SU-DHL-6 (cell line): ENCODE data around the gene PRICKLE1.

Source experiments
- H2AFZ ChIP-seq: fragments of 200-600 bp; sonication (generic); 2 replicates; pipeline ENCODE4 v1.6.1; 2014; ENCODE audit warnings: low read depth, mild to moderate bottlenecking, moderate library complexity, mixed read lengths, antibody characterized with exemption, low read length; ENCODE audit not compliant: severe bottlenecking
- H3F3A ChIP-seq: fragments of 200-600 bp; shearing (Covaris generic); 2 replicates; pipeline ENCODE4 v1.6.0; 2016; ENCODE audit warnings: antibody characterized with exemption, mild to moderate bottlenecking; ENCODE audit not compliant: insufficient read depth
- H3K27ac ChIP-seq: fragments of 200-600 bp; sonication (generic); 2 replicates; pipeline ENCODE4 v1.5.1; 2016; ENCODE audit warnings: low read depth, mild to moderate bottlenecking, low read length, moderate library complexity, mixed read lengths
- H3K27me3 ChIP-seq: fragments of 200-600 bp; sonication (generic), shearing (Covaris generic); 2 replicates; pipeline ENCODE4 v1.6.0; 2014; ENCODE audit warnings: mild to moderate bottlenecking, low read length
- H3K36me3 ChIP-seq: fragments of 200-600 bp; sonication (generic); 2 replicates; pipeline ENCODE4 v1.6.1; 2014; ENCODE audit warnings: mild to moderate bottlenecking, low read length, mixed read lengths
- H3K4me2 ChIP-seq: fragments of 300-600, 200-600 bp; shearing (Covaris generic), sonication (generic); 2 replicates; pipeline ENCODE4 v1.6.0; 2014; ENCODE audit warnings: low read length, low read depth, mild to moderate bottlenecking; ENCODE audit not compliant: poor library complexity, severe bottlenecking
- H3K4me3 ChIP-seq: fragments of 200-600 bp; sonication (generic); 2 replicates; pipeline ENCODE4 v1.5.1; 2014; ENCODE audit warnings: antibody characterized with exemption, low read length, mild to moderate bottlenecking, mixed read lengths; ENCODE audit not compliant: insufficient read depth, poor library complexity, severe bottlenecking
- H3K79me2 ChIP-seq: fragments of 200-600 bp; sonication (generic); 2 replicates; pipeline ENCODE4 v1.6.1; 2014; ENCODE audit warnings: mild to moderate bottlenecking, low read length, moderate library complexity; ENCODE audit not compliant: insufficient read depth
- H3K9ac ChIP-seq: fragments of 200-600 bp; sonication (generic); 2 replicates; pipeline ENCODE4 v1.7.0; 2014; ENCODE audit warnings: mild to moderate bottlenecking, low read length
- H3K9me2 ChIP-seq: fragments of 200-600 bp; sonication (generic); replicated peaks from 2 replicates; pipeline ENCODE4 v1.6.1; 2014; ENCODE audit warnings: low read length; ENCODE audit not compliant: insufficient read depth
- H3K9me3 ChIP-seq: fragments of 200-600 bp; sonication (generic); 2 replicates; pipeline ENCODE4 v1.6.1; 2014; ENCODE audit warnings: low read length, mixed read lengths; ENCODE audit not compliant: insufficient read depth
- H4K20me1 ChIP-seq: fragments of 200-600 bp; sonication (generic); 2 replicates; pipeline ENCODE4 v1.6.1; 2014; ENCODE audit warnings: low read depth, mild to moderate bottlenecking, antibody characterized with exemption, low read length, moderate library complexity, mixed read lengths
- EZH2phosphoT487 ChIP-seq: fragments of 200-600 bp; sonication (generic), shearing (Covaris generic); conservative IDR thresholded peaks from 2 replicates; pipeline ENCODE4 v1.6.1; 2018; ENCODE audit warnings: mild to moderate bottlenecking, antibody characterized with exemption, low read length, moderate library complexity, mixed read lengths
- TF ChIP-seq, protein P1 (sequence below): fragments of 200-600 bp; sonication (generic); IDR thresholded peaks from one replicate; pipeline ENCODE4 v1.5.1; 2017; ENCODE audit warnings: antibody characterized with exemption, mild to moderate bottlenecking, low read length, moderate library complexity; ENCODE audit not compliant: insufficient read depth, poor library complexity, severe bottlenecking

Gene PRICKLE1

GRCh38 chr12:42612231-42612613 lies 22.7 kb upstream of the PRICKLE1 start:
- Histone ChIP-seq H3K27me3 (no peaks in the 10 kb centered on the region), H3K27ac (no peak overlapping the region), H3K79me2 (no peaks in the 10 kb centered on the region), H3K9ac (no peak overlapping the region), H3K4me2 (no peak overlapping the region), H3K4me3 (no peak overlapping the region), H3K36me3 (no peaks in the 10 kb centered on the region), H3K9me3 (no peaks in the 10 kb centered on the region), H3K9me2 (no peaks in the 10 kb centered on the region), H3F3A (no peaks in the 10 kb centered on the region), H4K20me1 (no peaks in the 10 kb centered on the region), H2AFZ (no peak overlapping the region)
- TF ChIP-seq, protein P1, sequence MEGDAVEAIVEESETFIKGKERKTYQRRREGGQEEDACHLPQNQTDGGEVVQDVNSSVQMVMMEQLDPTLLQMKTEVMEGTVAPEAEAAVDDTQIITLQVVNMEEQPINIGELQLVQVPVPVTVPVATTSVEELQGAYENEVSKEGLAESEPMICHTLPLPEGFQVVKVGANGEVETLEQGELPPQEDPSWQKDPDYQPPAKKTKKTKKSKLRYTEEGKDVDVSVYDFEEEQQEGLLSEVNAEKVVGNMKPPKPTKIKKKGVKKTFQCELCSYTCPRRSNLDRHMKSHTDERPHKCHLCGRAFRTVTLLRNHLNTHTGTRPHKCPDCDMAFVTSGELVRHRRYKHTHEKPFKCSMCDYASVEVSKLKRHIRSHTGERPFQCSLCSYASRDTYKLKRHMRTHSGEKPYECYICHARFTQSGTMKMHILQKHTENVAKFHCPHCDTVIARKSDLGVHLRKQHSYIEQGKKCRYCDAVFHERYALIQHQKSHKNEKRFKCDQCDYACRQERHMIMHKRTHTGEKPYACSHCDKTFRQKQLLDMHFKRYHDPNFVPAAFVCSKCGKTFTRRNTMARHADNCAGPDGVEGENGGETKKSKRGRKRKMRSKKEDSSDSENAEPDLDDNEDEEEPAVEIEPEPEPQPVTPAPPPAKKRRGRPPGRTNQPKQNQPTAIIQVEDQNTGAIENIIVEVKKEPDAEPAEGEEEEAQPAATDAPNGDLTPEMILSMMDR = no peak
- no peak for TF ChIP-seq EZH2phosphoT487

DNA sequence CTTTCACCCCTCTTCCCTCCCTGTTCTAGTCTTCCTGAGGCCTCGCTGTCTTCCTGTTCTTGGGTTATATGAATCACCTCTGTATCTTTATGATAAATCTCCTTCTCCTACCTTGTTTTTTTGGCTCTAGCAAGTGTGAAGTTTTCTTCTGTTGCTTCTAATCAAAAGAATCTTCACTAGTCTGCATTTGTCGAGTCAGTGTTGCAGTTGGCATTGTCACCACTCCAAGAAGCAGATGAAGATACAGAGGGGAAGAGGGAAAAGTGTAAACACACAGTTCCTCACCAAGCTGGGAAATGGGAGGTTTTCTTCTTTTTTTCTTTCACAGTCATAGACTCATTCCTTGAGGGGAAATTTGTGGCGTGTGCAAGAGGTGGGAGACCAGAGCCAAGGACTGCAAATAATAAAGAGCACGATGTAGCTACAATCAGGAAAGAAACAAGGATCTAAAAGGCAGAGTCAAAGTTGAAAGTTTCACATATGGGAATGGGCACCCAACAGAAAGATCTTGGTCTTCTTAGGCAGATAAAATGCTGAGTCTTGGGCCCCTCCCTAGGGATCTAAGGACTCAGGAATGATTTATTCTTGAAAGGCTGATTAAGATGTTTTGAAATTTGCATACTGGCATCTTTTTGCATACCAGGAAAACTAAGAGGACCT lies 22.2 kb upstream of the PRICKLE1 start:
- no peak overlapping the region for H3K9ac ChIP-seq
- H3K36me3 ChIP-seq = no peaks in the 10 kb centered on the region
- H3K79me2 ChIP-seq = no peaks in the 10 kb centered on the region
- H3F3A ChIP-seq = no peaks in the 10 kb centered on the region
- H3K4me3 ChIP-seq = no peak overlapping the region
- H3K4me2 ChIP-seq = no peak overlapping the region
- no peaks in the 10 kb centered on the region for H3K9me3 ChIP-seq
- no peaks in the 10 kb centered on the region for H3K27me3 ChIP-seq
- no peak for TF ChIP-seq EZH2phosphoT487
- TF ChIP-seq, protein P1 = no peak
- no peak overlapping the region for H3K27ac ChIP-seq
- H3K9me2 ChIP-seq = no peaks in the 10 kb centered on the region
- H2AFZ ChIP-seq = no peak overlapping the region
- H4K20me1 ChIP-seq = no peaks in the 10 kb centered on the region

- no peaks in the 10 kb centered on the region for H3K9me2 ChIP-seq
- no peak overlapping the region for H3K9ac ChIP-seq
- H3K79me2 ChIP-seq = no peaks in the 10 kb centered on the region
- H3K36me3 ChIP-seq = no peaks in the 10 kb centered on the region
- no peak for TF ChIP-seq EZH2phosphoT487
- TF ChIP-seq, protein P1 = no peak
- H3F3A ChIP-seq = no peaks in the 10 kb centered on the region
- no peak overlapping the region for H3K4me3 ChIP-seq
- H2AFZ ChIP-seq = no peak overlapping the region
- no peaks in the 10 kb centered on the region for H3K27me3 ChIP-seq
- no peaks in the 10 kb centered on the region for H4K20me1 ChIP-seq
- H3K9me3 ChIP-seq = no peaks in the 10 kb centered on the region
- H3K4me2 ChIP-seq = no peak overlapping the region
- no peak overlapping the region for H3K27ac ChIP-seq
Observed at GRCh38 chr12:42609605-42610004, 20.1 kb upstream of the PRICKLE1 start.
